H9 (cell line): Measurements from ENCODE around the gene MBD3L4. TPM values are rescaled to one million over a fixed set of nuclear protein-coding genes. Genes with fewer than 3 reads are reported as not detected.
"Not testable (repeated sequence)": the region's sequence is repeated elsewhere in the genome, so short reads cannot be mapped to it uniquely, and the experiment has no call there.

Source experiments
- DNase-seq: peaks from one replicate; pipeline ENCODE4 v3.0.0-alpha.2; 2017
- H2AFZ ChIP-seq: one replicate; pipeline ENCODE4 v1.6.1; 2013; ENCODE audit warnings: mild to moderate bottlenecking, low read length, control low read depth, moderate library complexity
- H2AK5ac ChIP-seq: 2 replicates; pipeline ENCODE4 v1.6.1; 2013; ENCODE audit warnings: low read length, control low read depth, mixed read lengths; ENCODE audit not compliant: insufficient read length
- H2BK120ac ChIP-seq: one replicate; pipeline ENCODE4 v1.6.1; 2013; ENCODE audit warnings: low read depth, mild to moderate bottlenecking, low read length, control low read depth, inconsistent platforms; ENCODE audit not compliant: poor library complexity, severe bottlenecking
- H2BK12ac ChIP-seq: 2 replicates; pipeline ENCODE4 v1.6.1; 2013; ENCODE audit warnings: low read length, control low read depth, mixed read lengths, low read depth; ENCODE audit not compliant: insufficient read length
- H2BK15ac ChIP-seq: 2 replicates; pipeline ENCODE4 v1.6.1; 2013; ENCODE audit warnings: low read depth, low read length, control low read depth
- H2BK20ac ChIP-seq: one replicate; pipeline ENCODE4 v1.6.1; 2013; ENCODE audit warnings: low read depth, mild to moderate bottlenecking, low read length, control low read depth, inconsistent platforms; ENCODE audit not compliant: poor library complexity, severe bottlenecking
- H2BK5ac ChIP-seq: 2 replicates; pipeline ENCODE4 v1.6.1; 2013; ENCODE audit warnings: low read length, control low read depth, mixed read lengths; ENCODE audit not compliant: insufficient read length
- H3K14ac ChIP-seq: 2 replicates; pipeline ENCODE4 v1.6.1; 2013; ENCODE audit warnings: low read length, control low read depth; ENCODE audit not compliant: insufficient read depth
- H3K18ac ChIP-seq: 2 replicates; pipeline ENCODE4 v1.6.1; 2013; ENCODE audit warnings: low read depth, mild to moderate bottlenecking, mixed read lengths, low read length, control low read depth; ENCODE audit not compliant: insufficient read length
- H3K23ac ChIP-seq: 2 replicates; pipeline ENCODE4 v1.6.1; 2013; ENCODE audit warnings: low read length, control low read depth, mixed read lengths, low read depth; ENCODE audit not compliant: insufficient read length
- H3K23me2 ChIP-seq: 2 replicates; pipeline ENCODE4 v1.6.1; 2013; ENCODE audit warnings: low read depth, mild to moderate bottlenecking, mixed read lengths, low read length, control low read depth; ENCODE audit not compliant: insufficient read length, poor library complexity, severe bottlenecking
- H3K27ac ChIP-seq: 2 replicates; pipeline ENCODE4 v1.5.1; 2013; ENCODE audit warnings: low read length, control low read depth, mixed read lengths, low read depth; ENCODE audit not compliant: insufficient read length
- H3K27me3 ChIP-seq: 2 replicates; pipeline ENCODE4 v1.6.1; 2013; ENCODE audit warnings: low read length, control low read depth, inconsistent platforms; ENCODE audit not compliant: insufficient read depth
- H3K4ac ChIP-seq: 2 replicates; pipeline ENCODE4 v1.6.1; 2013; ENCODE audit warnings: low read depth, mild to moderate bottlenecking, control low read depth, inconsistent platforms, low read length, moderate library complexity
- H3K4me1 ChIP-seq: 2 replicates; pipeline ENCODE4 v1.6.1; 2013; ENCODE audit warnings: low read length, control low read depth, inconsistent platforms; ENCODE audit not compliant: insufficient read depth
- H3K4me2 ChIP-seq: 2 replicates; pipeline ENCODE4 v1.6.1; 2013; ENCODE audit warnings: low read length, control low read depth, mixed read lengths; ENCODE audit not compliant: insufficient read length, insufficient read depth
- H3K56ac ChIP-seq: 2 replicates; pipeline ENCODE4 v1.6.1; 2013; ENCODE audit warnings: low read depth, mild to moderate bottlenecking, mixed read lengths, low read length, control low read depth; ENCODE audit not compliant: insufficient read length
- H3K79me1 ChIP-seq: 2 replicates; pipeline ENCODE4 v1.6.1; 2013; ENCODE audit warnings: low read depth, mild to moderate bottlenecking, moderate library complexity, low read length, control low read depth, inconsistent platforms; ENCODE audit not compliant: insufficient read depth, poor library complexity, severe bottlenecking
- H3K79me2 ChIP-seq: 2 replicates; pipeline ENCODE4 v1.6.1; 2013; ENCODE audit warnings: low read length, control low read depth, inconsistent platforms; ENCODE audit not compliant: insufficient read depth
- H3K9ac ChIP-seq: 2 replicates; pipeline ENCODE4 v1.6.1; 2013; ENCODE audit warnings: low read length, control low read depth, mixed read lengths; ENCODE audit not compliant: insufficient read length; ENCODE audit errors: extremely low read depth
- H3K9me3 ChIP-seq: one replicate; pipeline ENCODE4 v1.6.1; 2013; ENCODE audit warnings: low read depth, low read length, inconsistent platforms; ENCODE audit not compliant: control insufficient read depth
- H3T11ph ChIP-seq: one replicate; pipeline ENCODE4 v1.6.1; 2013; ENCODE audit warnings: mild to moderate bottlenecking, low read length, control low read depth, inconsistent platforms
- H4K20me1 ChIP-seq: one replicate; pipeline ENCODE4 v1.6.1; 2013; ENCODE audit not compliant: control insufficient read depth, insufficient read length, insufficient read depth
- H4K5ac ChIP-seq: 2 replicates; pipeline ENCODE4 v1.6.1; 2013; ENCODE audit warnings: low read depth, mild to moderate bottlenecking, mixed read lengths, low read length, control low read depth; ENCODE audit not compliant: insufficient read length
- H4K8ac ChIP-seq: replicated peaks from 2 replicates; pipeline ENCODE4 v1.6.1; 2013; ENCODE audit warnings: low read length, control low read depth, mixed read lengths, low read depth; ENCODE audit not compliant: insufficient read length
- H4K91ac ChIP-seq: 2 replicates; pipeline ENCODE4 v1.6.1; 2013; ENCODE audit warnings: low read depth, mild to moderate bottlenecking, moderate library complexity, mixed read lengths, low read length, control low read depth; ENCODE audit not compliant: insufficient read length
- H3K27ac Mint-ChIP-seq, 3 experiments: 2 replicates in 2 of 3; 3 replicates in 1 of 3; pipeline ENCODE4 v1.8.0; 2020 to 2021; ENCODE audit warnings: mixed read lengths in 3 of 3, mild to moderate bottlenecking in 1 of 3, moderate library complexity in 1 of 3
- H3K27me3 Mint-ChIP-seq: 2 replicates; pipeline ENCODE4 v1.8.0; 2021; ENCODE audit warnings: low read depth, mild to moderate bottlenecking, moderate library complexity, mixed read lengths
- H3K36me3 Mint-ChIP-seq, 3 experiments: 2 replicates in 2 of 3; 3 replicates in 1 of 3; pipeline ENCODE4 v1.8.0; 2020 to 2021; ENCODE audit warnings: low read depth in 3 of 3, mixed read lengths in 3 of 3; ENCODE audit not compliant: insufficient read depth in 1 of 3
- H3K4me1 Mint-ChIP-seq, 2 experiments: 2 replicates each; pipeline ENCODE4 v1.8.0; 2020; ENCODE audit warnings: mixed read lengths in 2 of 2
- H3K4me3 Mint-ChIP-seq, 2 experiments: 2 replicates in 1 of 2; 3 replicates in 1 of 2; pipeline ENCODE4 v1.8.0; 2020 to 2021; ENCODE audit warnings: mild to moderate bottlenecking in 2 of 2, mixed read lengths in 2 of 2, moderate library complexity in 1 of 2
- H3K9me3 Mint-ChIP-seq, 2 experiments: 2 replicates in 1 of 2; 3 replicates in 1 of 2; pipeline ENCODE4 v1.8.0; 2020; ENCODE audit warnings: mild to moderate bottlenecking in 2 of 2, mixed read lengths in 2 of 2, moderate library complexity in 1 of 2
- WGBS: extraction: QIAGEN DNeasy Blood & Tissue Kit; methylation state at CpG from one replicate; pipeline ENCODE4 v1.1.7; 2013; ENCODE audit warnings: missing lambda C conversion rate, low lambda C conversion rate, mixed read lengths; ENCODE audit not compliant: insufficient read length; ENCODE audit errors: extremely low coverage; 5-methylcytosine and 5-hydroxymethylcytosine counted together
- total RNA-seq: library from RNA; stranded (reverse); gene quantifications from 2 replicates; pipeline ENCODE4 v1.2.1, GENCODE V29; 2021

The MBD3L4 gene
- total RNA-seq, 1 experiment from 2014 or later: not detected

GRCh38 chr19:7049021-7049420 lies 9.0 kb upstream of the MBD3L4 start, which contains the start of gene MBD3L2:
Gene MBD3L2, plus strand, starts transcription at chr19:7049321. Its CDS starts 53 bp downstream, at chr19:7049374.
- not testable (repeated sequence) for H3K27ac Mint-ChIP-seq, H4K20me1 ChIP-seq, H3K56ac ChIP-seq, H3K4me3 Mint-ChIP-seq, H4K91ac ChIP-seq, H3K4ac ChIP-seq, H3K9ac ChIP-seq, H3K79me1 ChIP-seq, H3K79me2 ChIP-seq, H2AFZ ChIP-seq, H2AK5ac ChIP-seq, H3K9me3 ChIP-seq, H3K4me1 ChIP-seq, H3K27ac ChIP-seq, H3K4me2 ChIP-seq, H3K4me1 Mint-ChIP-seq, H2BK12ac ChIP-seq, H3K27me3 Mint-ChIP-seq, H3K36me3 Mint-ChIP-seq, H3K18ac ChIP-seq, H2BK5ac ChIP-seq, DNase-seq, H4K5ac ChIP-seq, H2BK120ac ChIP-seq, H3K14ac ChIP-seq, H3K23me2 ChIP-seq, H2BK20ac ChIP-seq, H3K9me3 Mint-ChIP-seq, H4K8ac ChIP-seq, H3T11ph ChIP-seq, H3K23ac ChIP-seq, H2BK15ac ChIP-seq, H3K27me3 ChIP-seq
- no CpG with 5 or more reads among the region's 7 CpGs for WGBS

GRCh38 chr19:7041563-7041962 lies 1.6 kb upstream of the MBD3L4 start:
- not testable (repeated sequence) for H2BK12ac ChIP-seq, H3K27me3 ChIP-seq, H3K4me2 ChIP-seq, H3K4me1 ChIP-seq, H3K56ac ChIP-seq, H2AK5ac ChIP-seq, H3K4me3 Mint-ChIP-seq, H3K36me3 Mint-ChIP-seq, H4K20me1 ChIP-seq, H3K9me3 Mint-ChIP-seq, H3K9ac ChIP-seq, H3K79me2 ChIP-seq, H2BK20ac ChIP-seq, H2BK5ac ChIP-seq, DNase-seq, H3K27ac Mint-ChIP-seq, H3K23me2 ChIP-seq, H3K79me1 ChIP-seq, H3K23ac ChIP-seq, H3K9me3 ChIP-seq, H3T11ph ChIP-seq, H3K14ac ChIP-seq, H2AFZ ChIP-seq, H4K8ac ChIP-seq, H4K91ac ChIP-seq, H3K18ac ChIP-seq, H4K5ac ChIP-seq, H3K4me1 Mint-ChIP-seq, H3K27ac ChIP-seq, H2BK120ac ChIP-seq, H2BK15ac ChIP-seq, H3K27me3 Mint-ChIP-seq, H3K4ac ChIP-seq
- no CpG with 5 or more reads among the region's 2 CpGs for WGBS
